Testis (tissue), 3 donors: ENCODE results near the gene DCAF10. TPM values are rescaled to one million over a fixed set of nuclear protein-coding genes. Genes with fewer than 3 reads are reported as not detected.

Source experiments
- DNase-seq: peaks from one replicate; pipeline ENCODE4 v3.0.0-alpha.2; 2019
- H3K27ac ChIP-seq, 2 donors: fragments of 200-600 bp; sonication (generic); one replicate each; pipeline ENCODE4 v1.5.1; 2019
- H3K27me3 ChIP-seq: fragments of 200-600 bp; sonication (generic); one replicate; pipeline ENCODE4 v1.5.1; 2019
- H3K36me3 ChIP-seq: fragments of 200-600 bp; sonication (generic); one replicate; pipeline ENCODE4 v1.5.1; 2017; ENCODE audit warnings: low read depth; ENCODE audit errors: missing control alignments
- H3K4me1 ChIP-seq: fragments of 200-600 bp; sonication (generic); one replicate; pipeline ENCODE4 v1.5.1; 2019
- H3K4me3 ChIP-seq, 2 donors: fragments of 200-600 bp; sonication (generic); one replicate each; pipeline ENCODE4 v1.5.1; 2017 to 2019
- H3K9me3 ChIP-seq: fragments of 200-600 bp; sonication (generic); one replicate; pipeline ENCODE4 v1.5.1; 2017
- CTCF ChIP-seq, 3 experiments: fragments of 450-650 bp in 2 of 3; fragments of 200-600 bp in 1 of 3; sonication (generic) in 1 of 3; IDR thresholded peaks; one replicate each; pipeline ENCODE4 v1.5.1; 2016 to 2019; ENCODE audit warnings: antibody characterized with exemption in 3 of 3, mild to moderate bottlenecking in 2 of 3, moderate library complexity in 1 of 3
- POLR2A ChIP-seq: fragments of 450-650 bp; IDR thresholded peaks from one replicate; pipeline ENCODE4 v1.6.1; 2017; ENCODE audit warnings: antibody characterized with exemption, mild to moderate bottlenecking, moderate library complexity
- WGBS, 2 donors: methylation state at CpG; one replicate each; pipeline ENCODE4 v1.1.5; 2018; 5-methylcytosine and 5-hydroxymethylcytosine counted together
- intact Hi-C: fragments of 100-400 bp; cut with DNase I; formaldehyde crosslinking; loops from one replicate; pipeline ENCODE4 v1.15.1; 2023; ENCODE audit warnings: low total_unique reads
- polyA plus RNA-seq: library from polyadenylated mRNA; stranded (reverse); fragments of 350-450 nt; fragmentation: Illumina TruSeq; extraction: RNeasy Lipid Tissue Mini Kit (QIAGEN cat#74804); gene quantifications from one replicate; pipeline ENCODE4 v1.2.3, GENCODE V29; 2014; ENCODE audit warnings: low read depth, low replicate concordance; ENCODE audit not compliant: insufficient read depth
- total RNA-seq, 2 donors: library from RNA; depleted of rRNA; stranded (reverse); fragments of >200 nt; gene quantifications; one replicate each; pipeline ENCODE4 v1.2.3, GENCODE V29; 2016

DCAF10 gene
- total and polyA plus RNA-seq, 3 donors from 2014 or later, result 77.3 to 104 (median 77.9) TPM

- 48 to 60% methylated on average over 9 to 10 of the region's 10 CpGs for WGBS, 2 donors
- intact Hi-C loops, result loop anchor here (10.0 kb wide), 1 partner anchor 490 kb away; the partner anchor contains the start of gene ALDH1B1
- Histone ChIP-seq H3K4me3 (peak overlapping the region; percentile 86 to 98), H3K4me1 (peaks cover 5% of the 10 kb centered on the region), H3K27ac (no peak overlapping the region), H3K36me3 (no peaks in the 10 kb centered on the region), H3K27me3 (no peaks in the 10 kb centered on the region), H3K9me3 (no peaks in the 10 kb centered on the region)
- no peak for TF ChIP-seq CTCF (IDR thresholded peaks at IDR 0.05)
- no peak for TF ChIP-seq POLR2A
- no peak for DNase-seq
Observed at GRCh38 chr9:37905131-37905505, 104.5 kb downstream of the DCAF10 start.

GRCh38 chr9:37905776-37906175, 105.2 kb downstream of the DCAF10 start:
- no peak overlapping the region for H3K4me3 ChIP-seq
- TF ChIP-seq CTCF (IDR thresholded peaks at IDR 0.05), result no peak
- TF ChIP-seq POLR2A, result no peak
- H3K4me1 ChIP-seq, result peaks cover 5% of the 10 kb centered on the region
- intact Hi-C loops, result loop anchor here (10.0 kb wide), 1 partner anchor 489 kb away; the partner anchor contains the start of gene ALDH1B1
- no peak overlapping the region for H3K27ac ChIP-seq
- DNase-seq, result no peak
- H3K9me3 ChIP-seq, result no peaks in the 10 kb centered on the region
- no peaks in the 10 kb centered on the region for H3K27me3 ChIP-seq
- no peaks in the 10 kb centered on the region for H3K36me3 ChIP-seq
- 92 to 94% methylated on average over 4 of the region's 4 CpGs for WGBS, 2 donors

- intact Hi-C loops, result loop anchor here (10.0 kb wide), 1 partner anchor 488 kb away; the partner anchor contains the start of gene ALDH1B1
- DNase-seq, result no peak
- Histone ChIP-seq H3K4me3 (no peak overlapping the region), H3K36me3 (no peaks in the 10 kb centered on the region), H3K27me3 (no peaks in the 10 kb centered on the region), H3K4me1 (peaks cover 5% of the 10 kb centered on the region), H3K9me3 (no peaks in the 10 kb centered on the region), H3K27ac (no peak overlapping the region)
- TF ChIP-seq CTCF (IDR thresholded peaks at IDR 0.05) (no peak), POLR2A (no peak)
- WGBS, 2 donors, result 88 to 91% methylated on average over 11 of the region's 11 CpGs
Observed at GRCh38 chr9:37906312-37907239, 106.0 kb downstream of the DCAF10 start.

GRCh38 chr9:37908283-37908682, 107.7 kb downstream of the DCAF10 start:
- Histone ChIP-seq H3K9me3 (no peaks in the 10 kb centered on the region), H3K27ac (no peak overlapping the region), H3K4me3 (no peak overlapping the region), H3K27me3 (no peaks in the 10 kb centered on the region), H3K36me3 (no peaks in the 10 kb centered on the region), H3K4me1 (peaks cover 5% of the 10 kb centered on the region)
- DNase-seq, result no peak
- WGBS, 2 donors, result 75 to 83% methylated on average over 4 of the region's 4 CpGs
- TF ChIP-seq CTCF (IDR thresholded peaks at IDR 0.05), result no peak
- no peak for TF ChIP-seq POLR2A
- intact Hi-C loops, result loop anchor here (10.0 kb wide), 1 partner anchor 487 kb away; the partner anchor contains the start of gene ALDH1B1
